SJSA1 (cell line): ENCODE data around the gene GPC1. TPM values are rescaled to one million over a fixed set of nuclear protein-coding genes. Genes with fewer than 3 reads are reported as not detected.

ENCODE experiments used
- DNase-seq, 2 experiments: peaks; one replicate each; pipeline ENCODE4 v3.0.0-alpha.2; 2015 to 2020; ENCODE audit warnings: low spot score in 2 of 2, low read depth in 1 of 2
- H3K27ac ChIP-seq: fragments of 250-450 bp; sonication (Bioruptor Pico); 2 replicates; pipeline ENCODE4 v1.5.1; 2020; ENCODE audit warnings: mild to moderate bottlenecking, moderate library complexity
- H3K27me3 ChIP-seq: fragments of 250-450 bp; sonication (Bioruptor Pico); replicated peaks from 2 replicates; pipeline ENCODE4 v1.5.1; 2020; ENCODE audit warnings: mild to moderate bottlenecking, moderate library complexity
- H3K36me3 ChIP-seq: fragments of 250-450 bp; sonication (Bioruptor Pico); 2 replicates; pipeline ENCODE4 v1.5.1; 2020; ENCODE audit warnings: mild to moderate bottlenecking
- H3K4me1 ChIP-seq: fragments of 250-450 bp; sonication (Bioruptor Pico); replicated peaks from 2 replicates; pipeline ENCODE4 v1.6.1; 2021; ENCODE audit warnings: mild to moderate bottlenecking
- H3K4me3 ChIP-seq: fragments of 250-450 bp; sonication (Bioruptor Pico); 2 replicates; pipeline ENCODE4 v1.5.1; 2020; ENCODE audit warnings: mild to moderate bottlenecking
- H3K9me3 ChIP-seq: fragments of 250-450 bp; sonication (Bioruptor Pico); replicated peaks from 2 replicates; pipeline ENCODE4 v1.5.1; 2020; ENCODE audit warnings: mild to moderate bottlenecking
- total RNA-seq: library from RNA; depleted of rRNA; stranded (reverse); fragments of >200 nt; shearing (Covaris generic); gene quantifications from 2 replicates; pipeline ENCODE4 v1.2.3, GENCODE V29; 2014

GPC1 gene
- total RNA-seq, 1 experiment from 2014 or later, result 63.4 TPM

DNA sequence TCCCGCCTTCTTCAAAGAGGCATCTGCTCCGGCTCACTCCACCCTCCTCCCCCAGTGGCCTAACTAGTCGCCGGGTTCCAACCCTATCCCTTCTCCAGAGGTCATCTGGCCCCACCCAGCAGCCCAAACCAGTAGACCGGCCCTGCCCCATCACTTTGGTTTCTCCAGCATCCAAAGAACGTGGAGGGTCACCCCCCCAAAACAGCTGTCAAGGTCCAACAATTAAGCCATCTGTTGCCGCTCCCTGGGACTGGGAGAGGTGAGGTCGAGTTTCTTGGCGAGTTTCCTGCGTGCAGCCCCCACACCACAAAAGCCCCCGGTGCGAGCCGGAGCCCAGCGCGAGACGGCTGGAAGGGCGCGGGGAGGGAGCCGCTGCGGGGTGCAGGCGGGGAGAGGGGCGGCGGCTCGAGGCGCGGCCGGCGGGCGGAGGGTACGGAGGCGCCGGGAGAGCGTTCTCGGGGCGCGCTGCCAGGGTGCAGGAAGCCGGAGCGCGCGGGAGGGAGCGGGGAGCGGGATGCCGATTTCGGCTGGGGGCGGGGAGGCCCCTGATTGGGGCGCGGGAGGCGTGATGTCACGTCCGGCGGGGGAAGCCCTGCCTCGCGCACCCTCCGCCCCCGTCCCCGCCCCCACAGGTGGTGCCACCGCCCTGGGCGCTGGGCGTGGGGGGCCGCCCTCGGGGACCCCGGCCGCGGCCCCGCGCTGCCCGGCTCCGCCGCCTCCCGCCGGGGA is 571 bp upstream of the GPC1 start:
- Histone ChIP-seq H3K27ac (peak overlapping the region; percentile 58), H3K4me3 (peak overlapping the region; percentile 98), H3K27me3 (no peaks in the 10 kb centered on the region), H3K4me1 (peaks cover 40% of the 10 kb centered on the region), H3K9me3 (0 out of 2 replicates have a peak, but pooled peaks cover 3% of the 10 kb centered on the region), H3K36me3 (peaks cover 11% of the 10 kb centered on the region)
- DNase-seq, result peak; percentile 62 to 95

DNA sequence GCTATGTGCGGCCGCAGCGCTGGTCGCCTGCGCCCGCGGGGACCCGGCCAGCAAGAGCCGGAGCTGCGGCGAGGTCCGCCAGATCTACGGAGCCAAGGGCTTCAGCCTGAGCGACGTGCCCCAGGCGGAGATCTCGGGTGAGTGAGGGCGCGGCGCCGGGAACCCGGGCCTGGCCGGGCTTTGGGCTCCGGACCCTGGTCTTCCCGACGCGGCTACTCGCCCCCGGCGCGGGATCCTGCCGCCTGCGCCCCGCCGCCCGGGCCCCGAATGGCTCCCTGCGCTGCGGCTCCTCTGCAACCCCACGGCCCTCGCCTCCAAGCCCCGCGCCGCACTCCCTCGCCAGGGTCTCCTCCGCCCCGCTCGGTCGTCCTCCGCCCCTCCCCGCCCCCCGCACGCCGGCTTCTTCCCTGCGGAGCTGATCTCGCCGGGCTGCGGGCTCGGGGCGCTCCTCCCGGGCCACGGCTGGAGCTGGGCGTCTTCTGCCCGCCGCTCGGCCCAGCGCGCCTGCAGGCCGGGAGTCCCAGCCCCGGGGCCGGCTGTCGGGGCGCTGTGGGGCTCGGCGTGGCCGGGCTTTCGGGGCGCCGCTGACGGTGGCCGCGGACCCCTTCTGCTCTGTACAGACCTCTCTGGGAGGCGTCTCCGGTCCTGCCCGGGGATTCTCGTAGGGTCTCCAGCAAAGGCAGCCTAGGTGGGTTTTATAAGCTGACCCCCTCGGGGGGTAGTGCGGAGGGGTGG is 652 bp downstream of the GPC1 start:
- H3K9me3 ChIP-seq, result 0 out of 2 replicates have a peak, but pooled peaks cover 3% of the 10 kb centered on the region
- H3K27me3 ChIP-seq, result no peaks in the 10 kb centered on the region
- H3K4me3 ChIP-seq, result peak overlapping the region; percentile 98
- peak overlapping the region; percentile 54; the same call in 1 of the 2 replicates for H3K27ac ChIP-seq
- DNase-seq, result peak in 1 of 2 experiments; percentile 56
- H3K4me1 ChIP-seq, result peaks cover 40% of the 10 kb centered on the region
- H3K36me3 ChIP-seq, result peaks cover 11% of the 10 kb centered on the region

DNA sequence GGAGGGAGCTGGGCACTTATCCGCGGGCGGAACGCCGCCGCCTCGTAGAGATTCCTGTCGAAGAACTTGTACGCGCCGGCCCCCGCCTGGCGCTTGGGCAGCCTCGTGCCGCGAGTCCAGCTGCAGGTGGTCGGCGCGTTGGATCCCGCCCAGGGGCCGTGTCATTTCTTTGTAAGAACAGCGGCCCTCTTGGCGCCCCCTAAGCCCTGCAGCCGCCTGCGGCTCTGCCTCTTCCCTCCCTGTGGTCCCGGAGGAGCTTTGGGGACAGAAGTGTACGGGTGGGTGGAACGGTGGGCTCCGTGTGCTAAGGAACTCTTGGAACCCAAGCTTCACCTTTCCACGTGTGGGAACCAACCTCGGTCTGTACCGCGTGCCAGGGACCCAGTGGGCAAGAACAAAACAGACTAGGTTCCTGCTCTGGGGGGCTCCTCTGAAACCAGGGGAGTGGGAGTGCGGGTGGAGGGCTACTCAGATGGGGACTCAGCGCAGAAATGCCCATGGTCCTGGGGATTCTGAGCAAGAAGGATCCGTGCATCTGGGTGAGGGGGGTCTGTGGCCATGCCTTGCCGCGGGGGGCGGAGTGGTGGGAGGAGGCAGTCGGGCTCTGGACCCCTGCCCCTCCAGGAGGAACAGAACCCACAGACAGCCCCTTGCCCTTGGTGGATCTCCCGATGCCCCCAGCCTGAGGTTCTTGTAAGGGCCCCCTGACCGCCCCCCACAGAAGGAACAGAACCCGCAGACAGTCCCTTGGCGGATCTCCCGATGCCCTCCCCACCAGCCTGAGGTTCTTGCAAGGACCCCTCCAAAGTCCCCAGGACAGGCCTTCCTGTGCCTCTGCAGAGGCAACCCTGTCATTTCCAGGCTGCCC is 1.5 kb downstream of the GPC1 start:
- DNase-seq, result peak in 1 of 2 experiments; percentile 26
- peaks cover 11% of the 10 kb centered on the region for H3K36me3 ChIP-seq
- H3K27me3 ChIP-seq, result no peaks in the 10 kb centered on the region
- no peak overlapping the region for H3K27ac ChIP-seq
- H3K4me3 ChIP-seq, result peak overlapping the region; percentile 98
- H3K9me3 ChIP-seq, result 0 out of 2 replicates have a peak, but pooled peaks cover 3% of the 10 kb centered on the region
- H3K4me1 ChIP-seq, result peaks cover 40% of the 10 kb centered on the region

DNA sequence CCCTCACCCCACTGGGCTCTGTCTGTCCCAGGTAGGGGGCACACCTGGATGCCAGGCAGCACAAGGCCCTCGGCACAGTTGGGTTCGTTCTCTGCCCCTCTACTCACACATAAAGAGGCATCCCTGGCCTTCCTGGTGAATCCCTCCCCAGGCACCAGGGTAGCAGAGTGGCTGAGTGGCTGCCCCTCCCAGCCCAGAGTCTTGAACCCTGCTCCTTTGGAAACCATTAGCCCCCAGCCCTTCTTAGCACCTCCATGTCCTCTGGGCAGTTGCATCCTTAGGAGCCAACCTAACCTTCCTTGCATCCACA is 2.0 kb downstream of the GPC1 start:
- Histone ChIP-seq H3K9me3 (0 out of 2 replicates have a peak, but pooled peaks cover 3% of the 10 kb centered on the region), H3K27ac (no peak overlapping the region), H3K4me1 (peaks cover 40% of the 10 kb centered on the region), H3K4me3 (no peak overlapping the region), H3K27me3 (no peaks in the 10 kb centered on the region), H3K36me3 (peaks cover 11% of the 10 kb centered on the region)
- DNase-seq, result no peak

GRCh38 chr2:240437861-240438809 is 2.7 kb downstream of the GPC1 start:
- DNase-seq, result peak; percentile 66 to 76
- H3K9me3 ChIP-seq, result 0 out of 2 replicates have a peak, but pooled peaks cover 3% of the 10 kb centered on the region
- peaks cover 40% of the 10 kb centered on the region for H3K4me1 ChIP-seq
- H3K27me3 ChIP-seq, result no peaks in the 10 kb centered on the region
- no peak overlapping the region for H3K27ac ChIP-seq
- no peak overlapping the region for H3K4me3 ChIP-seq
- H3K36me3 ChIP-seq, result peaks cover 11% of the 10 kb centered on the region

DNA sequence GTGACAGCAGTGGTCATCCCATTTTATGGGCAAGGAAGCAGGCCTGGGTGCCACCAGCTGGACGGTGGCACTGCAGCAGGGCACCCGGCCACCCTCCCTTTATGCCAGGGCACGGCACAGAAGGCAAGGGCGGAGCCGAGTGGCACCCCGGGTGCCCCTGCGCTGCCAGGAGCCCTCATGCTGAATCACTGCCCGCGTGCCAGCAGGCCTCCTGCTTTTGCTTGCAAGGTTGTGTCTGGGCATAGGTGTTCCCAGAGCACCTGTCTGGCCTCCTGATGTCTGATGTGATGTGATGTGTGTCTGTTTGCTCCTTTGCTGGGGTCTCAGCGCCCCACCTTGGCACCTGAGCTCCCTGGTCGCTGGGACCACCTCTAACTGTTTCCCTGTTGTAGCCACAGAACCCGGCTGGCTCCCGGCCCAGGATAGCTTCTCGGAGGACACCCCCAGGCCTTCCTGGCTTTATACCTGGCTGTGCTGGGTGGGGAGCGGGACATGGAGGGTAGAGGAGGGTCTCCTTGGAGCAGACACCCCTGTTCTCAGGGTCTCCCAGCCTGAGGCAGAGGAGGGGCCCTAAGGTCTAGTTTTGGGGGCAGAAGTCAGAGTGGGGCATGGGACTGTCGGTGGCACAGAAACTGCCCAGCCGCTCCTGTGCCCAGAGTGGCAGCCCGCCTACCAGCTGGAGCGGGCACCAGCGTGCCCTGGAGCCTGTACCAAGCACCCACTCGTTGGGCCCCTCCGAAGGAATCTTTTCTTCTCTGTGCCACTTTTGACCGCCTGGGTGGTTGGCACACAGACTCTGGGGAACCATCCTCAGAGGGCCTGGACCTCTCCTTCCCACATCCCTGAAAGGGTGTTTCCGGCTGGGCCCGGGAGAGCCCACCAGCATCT is 3.6 kb downstream of the GPC1 start:
- H3K36me3 ChIP-seq, result peaks cover 11% of the 10 kb centered on the region
- no peak for DNase-seq
- H3K4me3 ChIP-seq, result no peak overlapping the region
- H3K4me1 ChIP-seq, result peaks cover 31% of the 10 kb centered on the region
- no peak overlapping the region for H3K27ac ChIP-seq
- no peaks in the 10 kb centered on the region for H3K27me3 ChIP-seq
- 0 out of 2 replicates have a peak, but pooled peaks cover 3% of the 10 kb centered on the region for H3K9me3 ChIP-seq

- Histone ChIP-seq H3K9me3 (0 out of 2 replicates have a peak, but pooled peaks cover 3% of the 10 kb centered on the region), H3K36me3 (peaks cover 11% of the 10 kb centered on the region), H3K4me3 (no peak overlapping the region), H3K4me1 (peaks cover 24% of the 10 kb centered on the region), H3K27me3 (no peaks in the 10 kb centered on the region), H3K27ac (no peak overlapping the region)
- DNase-seq, result no peak
Measured at GRCh38 chr2:240439698-240440151, 4.3 kb downstream of the GPC1 start.

DNA sequence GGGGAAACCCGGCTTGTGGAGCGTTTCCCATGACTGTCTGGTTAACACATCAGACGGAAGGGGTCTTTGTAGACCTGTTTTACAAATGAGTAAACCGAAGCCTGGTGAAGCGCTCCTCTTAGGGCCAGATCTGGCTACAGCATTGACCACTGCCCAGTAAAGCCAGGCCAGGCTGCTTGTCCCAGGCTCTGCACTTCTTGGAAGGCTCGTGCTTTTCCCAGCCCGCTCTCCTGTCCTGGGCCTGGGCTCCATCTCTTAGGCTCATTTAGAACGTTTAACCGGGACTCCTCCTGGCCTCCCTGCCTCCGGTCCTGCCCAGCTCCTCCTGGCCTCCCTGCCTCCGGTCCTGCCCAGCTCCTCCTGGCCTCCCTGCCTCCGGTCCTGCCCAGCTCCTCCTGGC is 4.8 kb downstream of the GPC1 start:
- Histone ChIP-seq H3K4me1 (peaks cover 21% of the 10 kb centered on the region), H3K4me3 (no peak overlapping the region), H3K27me3 (no peaks in the 10 kb centered on the region), H3K36me3 (peaks cover 11% of the 10 kb centered on the region), H3K9me3 (0 out of 2 replicates have a peak, but pooled peaks cover 3% of the 10 kb centered on the region), H3K27ac (no peak overlapping the region)
- DNase-seq, result no peak

DNA sequence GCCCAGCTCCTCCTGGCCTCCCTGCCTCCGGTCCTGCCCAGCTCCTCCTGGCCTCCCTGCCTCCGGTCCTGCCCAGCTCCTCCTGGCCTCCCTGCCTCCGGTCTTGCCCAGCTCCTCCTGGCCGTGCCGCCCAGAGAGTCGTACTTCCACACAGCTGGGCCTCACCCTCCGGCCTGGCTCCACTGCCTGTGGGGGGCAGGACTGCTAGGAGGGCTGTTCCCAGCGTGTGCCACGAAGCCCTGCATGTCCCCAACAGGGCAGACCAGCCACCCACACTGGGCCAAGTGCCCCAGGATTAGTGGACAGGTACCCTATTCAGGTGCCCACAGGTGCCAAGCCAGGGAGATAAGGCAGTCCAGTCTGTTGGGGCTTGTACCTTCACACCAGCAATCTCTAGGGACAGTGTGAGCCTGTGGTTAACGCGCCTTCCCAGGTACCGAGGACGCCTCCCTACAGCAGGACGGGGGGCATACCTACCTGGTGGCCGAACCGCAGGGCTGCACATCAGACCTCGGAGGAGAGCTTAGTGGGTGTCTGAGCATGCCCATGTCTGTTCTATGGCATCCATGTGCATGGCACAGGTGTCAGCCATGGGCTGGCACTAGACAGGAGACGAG is 5.3 kb downstream of the GPC1 start:
- H3K27me3 ChIP-seq, result no peaks in the 10 kb centered on the region
- H3K4me3 ChIP-seq, result no peak overlapping the region
- H3K27ac ChIP-seq, result no peak overlapping the region
- peaks cover 8% of the 10 kb centered on the region for H3K36me3 ChIP-seq
- peaks cover 21% of the 10 kb centered on the region for H3K4me1 ChIP-seq
- 0 out of 2 replicates have a peak, but pooled peaks cover under 1% of the 10 kb centered on the region for H3K9me3 ChIP-seq
- no peak for DNase-seq

DNA sequence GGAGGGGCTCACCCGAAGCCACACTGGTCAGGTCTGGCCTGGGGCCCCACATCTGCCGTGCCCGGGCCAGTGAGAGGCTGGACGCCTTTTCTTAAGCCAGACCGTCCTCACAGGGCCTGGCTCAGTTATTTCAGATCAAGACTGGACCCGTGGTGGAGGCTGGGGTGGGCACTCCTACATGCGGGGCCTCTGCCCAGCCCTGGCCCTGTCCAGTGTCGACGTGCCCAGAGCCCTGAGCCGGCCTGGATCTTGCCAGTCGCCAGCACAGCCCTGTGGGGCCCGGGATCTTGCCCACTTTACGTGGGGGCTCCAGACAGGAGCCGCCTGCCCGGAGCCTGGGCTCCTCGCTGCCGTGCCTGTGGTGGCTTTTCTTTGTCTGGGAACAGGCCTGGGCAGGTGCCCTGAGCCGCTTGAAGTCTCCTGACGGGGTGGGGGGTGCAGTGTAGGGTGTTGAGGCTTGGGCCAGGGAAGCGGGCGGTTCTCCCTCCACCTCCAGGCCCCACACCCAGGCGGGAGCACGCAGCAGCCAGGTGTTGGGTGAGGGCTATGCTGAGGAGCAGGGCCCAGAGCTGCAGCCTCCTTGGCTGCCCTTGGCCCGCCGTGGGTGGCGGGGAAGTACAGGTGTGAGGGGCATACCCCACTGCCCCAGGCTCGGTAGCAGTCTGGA is 6.0 kb downstream of the GPC1 start:
- H3K4me3 ChIP-seq, result no peak overlapping the region
- DNase-seq, result no peak
- peaks cover 18% of the 10 kb centered on the region for H3K4me1 ChIP-seq
- H3K36me3 ChIP-seq, result peaks cover 7% of the 10 kb centered on the region; the same call in 1 of the 2 replicates
- H3K9me3 ChIP-seq, result no peaks in the 10 kb centered on the region
- H3K27me3 ChIP-seq, result no peaks in the 10 kb centered on the region
- no peak overlapping the region for H3K27ac ChIP-seq

DNA sequence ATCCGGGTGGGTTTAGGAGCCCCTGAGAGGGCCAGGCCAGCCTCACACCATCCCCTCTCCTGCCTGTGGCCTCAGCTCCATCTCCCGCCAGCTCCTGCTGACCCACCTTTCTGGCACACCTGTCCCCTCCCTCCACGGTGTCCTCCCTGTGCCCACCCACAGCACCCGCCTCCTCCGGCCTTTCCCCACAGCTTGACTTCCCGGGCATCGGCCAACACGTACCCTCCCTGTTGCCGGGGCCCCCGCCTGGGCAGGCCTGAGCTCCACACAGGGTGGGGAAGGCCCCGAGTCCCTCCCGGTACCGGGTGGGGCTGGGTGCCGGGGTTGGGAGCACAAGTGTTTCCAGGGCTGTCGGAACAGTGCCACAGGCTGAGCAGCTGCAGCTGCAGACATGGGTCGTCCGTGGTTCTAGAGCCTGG is 6.5 kb downstream of the GPC1 start:
- no peaks in the 10 kb centered on the region for H3K27me3 ChIP-seq
- H3K27ac ChIP-seq, result no peak overlapping the region
- H3K9me3 ChIP-seq, result no peaks in the 10 kb centered on the region
- H3K4me1 ChIP-seq, result peaks cover 12% of the 10 kb centered on the region
- no peak for DNase-seq
- H3K4me3 ChIP-seq, result no peak overlapping the region
- H3K36me3 ChIP-seq, result peaks cover 7% of the 10 kb centered on the region; the same call in 1 of the 2 replicates
